Thyroid gland (tissue), 4 donors: Measurements from ENCODE around the gene MORN5. TPM values are rescaled to one million over a fixed set of nuclear protein-coding genes. Genes with fewer than 3 reads are reported as not detected.
"Not testable (repeated sequence)": the region's sequence is repeated elsewhere in the genome, so short reads cannot be mapped to it uniquely, and the experiment has no call there.

ENCODE experiments used
- DNase-seq, 2 donors: peaks; one replicate each; pipeline ENCODE4 v3.0.0-alpha.2; 2019
- H3K27ac ChIP-seq, 3 donors: fragments of 200-600 bp; sonication (generic); 1 replicate in 2 of 3; 2 replicates in 1 of 3; pipeline ENCODE4 v1.5.1; 2016 to 2019; ENCODE audit warnings: mild to moderate bottlenecking in 1 of 3, moderate library complexity in 1 of 3
- H3K27me3 ChIP-seq: fragments of 200-600 bp; sonication (generic); one replicate; pipeline ENCODE4 v1.5.1; 2019
- H3K36me3 ChIP-seq, 2 donors: fragments of 200-600 bp; sonication (generic); one replicate each; pipeline ENCODE4 v1.5.1; 2016 to 2019
- H3K4me1 ChIP-seq, 2 donors: fragments of 200-600 bp; sonication (generic); one replicate each; pipeline ENCODE4 v1.5.1; 2017 to 2019
- H3K4me3 ChIP-seq, 3 donors: fragments of 200-600 bp; sonication (generic); replicated peaks in 1 of 3; 1 replicate in 2 of 3; 2 replicates in 1 of 3; pipeline ENCODE4 v1.5.1; 2016; ENCODE audit warnings: mild to moderate bottlenecking in 1 of 3
- H3K9me3 ChIP-seq: fragments of 200-600 bp; sonication (generic); one replicate; pipeline ENCODE4 v1.5.1; 2017
- CTCF ChIP-seq, 6 experiments: fragments of 200-600 bp in 3 of 6; fragments of 450-650 bp in 3 of 6; sonication (generic) in 3 of 6; IDR thresholded peaks; one replicate each; pipeline ENCODE4 v1.5.1; 2016 to 2019; ENCODE audit warnings: antibody characterized with exemption in 6 of 6, mild to moderate bottlenecking in 2 of 6, inconsistent platforms in 1 of 6, moderate library complexity in 1 of 6
- POLR2A ChIP-seq, 2 donors: fragments of 450-650 bp; IDR thresholded peaks; one replicate each; pipeline ENCODE4 v1.6.1; 2017; ENCODE audit warnings: antibody characterized with exemption in 2 of 2, mild to moderate bottlenecking in 2 of 2, moderate library complexity in 1 of 2
- WGBS, 2 donors: methylation state at CpG; one replicate each; pipeline ENCODE4 v1.1.5; 2017; 5-methylcytosine and 5-hydroxymethylcytosine counted together
- intact Hi-C: fragments of 100-400 bp; cut with DNase I; formaldehyde crosslinking; loops from one replicate; pipeline ENCODE4 v1.15.1; 2023
- total RNA-seq, 4 donors: library from RNA; depleted of rRNA; stranded (reverse); fragments of >200 nt; gene quantifications; one replicate each; pipeline ENCODE4 v1.2.3, GENCODE V29; 2016

Gene MORN5
- total RNA-seq, 4 donors from 2014 or later: not detected

DNA sequence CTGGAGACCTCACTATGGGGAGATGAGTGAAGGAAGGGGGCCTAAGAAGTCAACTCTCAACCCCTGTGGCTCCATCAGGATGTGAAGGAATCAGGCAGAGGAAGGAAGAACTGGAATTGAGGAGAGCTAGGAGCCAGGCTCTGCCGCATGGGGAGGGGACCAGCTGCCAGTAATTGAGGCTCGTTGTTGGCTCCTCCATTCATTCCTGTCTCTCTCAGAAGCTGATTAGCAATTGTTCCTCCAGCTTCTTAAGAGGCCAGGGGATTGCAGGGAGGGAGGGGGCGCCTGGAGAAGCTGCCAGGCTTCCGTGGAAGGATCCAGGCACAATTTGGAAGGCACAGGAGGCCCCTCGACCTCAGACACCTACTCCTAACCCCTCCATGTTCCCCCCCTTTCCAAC lies 46.1 kb upstream of the MORN5 start:
- H3K36me3 ChIP-seq: no peaks in the 10 kb centered on the region
- H3K27ac ChIP-seq: no peak overlapping the region
- no peak overlapping the region for H3K4me3 ChIP-seq
- DNase-seq: no peak
- H3K27me3 ChIP-seq: no peaks in the 10 kb centered on the region
- intact Hi-C loops: no loop called here
- H3K4me1 ChIP-seq: no peaks in the 10 kb centered on the region
- no peaks in the 10 kb centered on the region for H3K9me3 ChIP-seq
- WGBS, 2 donors: 39 to 40% methylated on average over 5 of the region's 5 CpGs
- TF ChIP-seq CTCF (IDR thresholded peaks at IDR 0.05): no peak
- no peak for TF ChIP-seq POLR2A (IDR thresholded peaks at IDR 0.05)

- no peaks in the 10 kb centered on the region for H3K9me3 ChIP-seq
- intact Hi-C loops: no loop called here
- TF ChIP-seq CTCF (IDR thresholded peaks at IDR 0.05) (no peak), POLR2A (IDR thresholded peaks at IDR 0.05) (no peak)
- no peak overlapping the region for H3K4me3 ChIP-seq
- H3K27me3 ChIP-seq: no peaks in the 10 kb centered on the region
- H3K36me3 ChIP-seq: no peaks in the 10 kb centered on the region
- no peaks in the 10 kb centered on the region for H3K4me1 ChIP-seq
- no peak for DNase-seq
- no peak overlapping the region for H3K27ac ChIP-seq
- WGBS, 2 donors: 67 to 68% methylated on average over 9 to 12 of the region's 12 CpGs
These were observed 44.3 kb upstream of the MORN5 start for GRCh38 chr9:122115176-122116035.

DNA sequence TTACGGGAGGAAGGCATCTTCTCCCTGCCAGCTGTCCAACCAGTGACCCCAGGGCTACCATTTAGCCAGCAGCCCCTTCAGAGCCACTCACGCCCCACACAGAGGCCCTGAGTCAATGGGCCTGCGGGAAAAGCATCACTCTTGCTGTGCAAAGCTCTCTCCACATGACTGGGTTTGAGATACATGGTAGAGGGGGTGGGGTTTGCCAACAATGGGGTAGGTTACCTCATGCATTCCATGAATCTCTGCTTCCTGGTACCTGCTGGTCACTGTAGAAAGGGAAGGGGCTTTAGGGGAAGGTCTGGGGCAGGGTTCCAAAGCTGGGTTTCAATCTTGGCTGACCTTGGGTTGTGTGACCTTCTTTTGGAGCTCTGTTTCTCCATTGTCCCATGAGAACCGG lies 43.7 kb upstream of the MORN5 start:
- intact Hi-C loops: no loop called here
- TF ChIP-seq CTCF (IDR thresholded peaks at IDR 0.05): no peak
- TF ChIP-seq POLR2A (IDR thresholded peaks at IDR 0.05): no peak
- Histone ChIP-seq H3K4me1 (no peaks in the 10 kb centered on the region), H3K27ac (no peak overlapping the region), H3K9me3 (no peaks in the 10 kb centered on the region), H3K27me3 (no peaks in the 10 kb centered on the region), H3K4me3 (no peak overlapping the region), H3K36me3 (no peaks in the 10 kb centered on the region)
- DNase-seq: no peak
- 54 to 74% methylated on average over 2 to 4 of the region's 4 CpGs for WGBS, 2 donors

GRCh38 chr9:122116448-122117173 lies 43.1 kb upstream of the MORN5 start:
- no peak for DNase-seq
- no peaks in the 10 kb centered on the region for H3K27me3 ChIP-seq
- TF ChIP-seq CTCF (IDR thresholded peaks at IDR 0.05): no peak
- no peak for TF ChIP-seq POLR2A (IDR thresholded peaks at IDR 0.05)
- no peak overlapping the region for H3K4me3 ChIP-seq
- no peaks in the 10 kb centered on the region for H3K9me3 ChIP-seq
- WGBS, 2 donors: 90 to 92% methylated on average over 9 to 10 of the region's 10 CpGs
- H3K27ac ChIP-seq: no peak overlapping the region
- no peaks in the 10 kb centered on the region for H3K4me1 ChIP-seq
- intact Hi-C loops: no loop called here
- H3K36me3 ChIP-seq: no peaks in the 10 kb centered on the region

GRCh38 chr9:122117241-122117640 lies 42.5 kb upstream of the MORN5 start:
- H3K27ac ChIP-seq, H3K4me1 ChIP-seq, H3K36me3 ChIP-seq, intact Hi-C loops, H3K4me3 ChIP-seq, DNase-seq, H3K27me3 ChIP-seq, H3K9me3 ChIP-seq: not testable (repeated sequence)
- WGBS, 2 donors: 73 to 75% methylated on average over 9 of the region's 9 CpGs
